8988T (cell line): ENCODE measurements around the gene PIK3C3.

Source experiments
- DNase-seq: peaks from one replicate; pipeline ENCODE4 v3.0.0; 2011

The PIK3C3 gene

GRCh38 chr18:41954827-41955613 lies at the start of gene PIK3C3:
PIK3C3 (plus strand) TSS chr18:41955234; CDS start chr18:41955292, 58 bp downstream.
- DNase-seq: peak; percentile 41

GRCh38 chr18:41905786-41906527 lies 49.1 kb upstream of the PIK3C3 start:
- DNase-seq: no peak

- DNase-seq: peak; percentile 23
These were observed 48.4 kb upstream of the PIK3C3 start for GRCh38 chr18:41906528-41907146.

GRCh38 chr18:41917181-41917580 lies 37.9 kb upstream of the PIK3C3 start:
- no peak for DNase-seq

GRCh38 chr18:41921770-41922169 lies 33.3 kb upstream of the PIK3C3 start:
- DNase-seq: no peak

GRCh38 chr18:41922176-41922575 lies 32.9 kb upstream of the PIK3C3 start:
- no peak for DNase-seq

- DNase-seq: no peak
These were observed 32.2 kb upstream of the PIK3C3 start for GRCh38 chr18:41922841-41923240.

GRCh38 chr18:41923446-41923845 lies 31.6 kb upstream of the PIK3C3 start:
- DNase-seq: no peak

- DNase-seq: no peak
These were observed 26.5 kb upstream of the PIK3C3 start for GRCh38 chr18:41928581-41928980.

GRCh38 chr18:41932899-41933298 lies 22.1 kb upstream of the PIK3C3 start:
- DNase-seq: no peak

- no peak for DNase-seq
These were observed 21.3 kb upstream of the PIK3C3 start for GRCh38 chr18:41933778-41934177.

GRCh38 chr18:41936471-41937134 lies 18.4 kb upstream of the PIK3C3 start:
- no peak for DNase-seq

- DNase-seq: no peak
These were observed 16.6 kb upstream of the PIK3C3 start for GRCh38 chr18:41938445-41938844.

GRCh38 chr18:41939326-41939725 lies 15.7 kb upstream of the PIK3C3 start:
- no peak for DNase-seq

GRCh38 chr18:41940506-41941215 lies 14.4 kb upstream of the PIK3C3 start:
- DNase-seq: peak; percentile 14

GRCh38 chr18:41942254-41942653 lies 12.8 kb upstream of the PIK3C3 start:
- no peak for DNase-seq

- DNase-seq: no peak
These were observed 6.4 kb upstream of the PIK3C3 start for GRCh38 chr18:41948544-41949110.

- no peak for DNase-seq
These were observed 5.7 kb upstream of the PIK3C3 start for GRCh38 chr18:41949206-41949920.

- no peak for DNase-seq
These were observed 654 bp downstream of the PIK3C3 start for GRCh38 chr18:41955688-41956087.

GRCh38 chr18:41959045-41959444 lies 4.0 kb downstream of the PIK3C3 start:
- DNase-seq: no peak

GRCh38 chr18:41965634-41966255 lies 10.7 kb downstream of the PIK3C3 start:
- DNase-seq: no peak
